ENCODE data around the gene PAPLN.

The PAPLN gene

DNA sequence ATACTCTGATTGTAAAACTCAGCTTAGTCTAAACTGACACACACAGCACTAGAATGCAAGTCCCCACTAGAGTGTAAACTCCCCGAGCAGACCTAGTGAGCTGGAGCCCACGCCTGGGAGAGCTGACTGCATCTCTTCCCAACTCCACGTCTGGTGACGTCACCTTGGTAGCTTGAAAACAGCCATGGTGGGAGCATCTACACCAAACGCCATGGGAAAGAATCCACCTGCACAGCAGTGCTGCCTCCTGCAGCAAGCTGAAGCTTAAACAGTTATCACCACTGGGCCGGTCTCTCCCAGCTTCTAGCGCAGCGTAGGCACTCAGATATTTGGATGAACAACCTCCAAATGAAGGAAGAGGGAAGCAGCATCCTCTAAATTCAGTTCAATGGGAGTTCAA is 4.3 kb upstream of the PAPLN start:
- Histone ChIP-seq H3K4me3 (ENCODE audit: low read length) (no peak overlapping the region), H3K9ac (ENCODE audit: low read depth, low read length) (no peak overlapping the region), H3K27me3 (ENCODE audit: control insufficient read depth, insufficient read depth, low read length) (peaks cover 65% of the 10 kb centered on the region), H3K4me1 (ENCODE audit: control insufficient read depth, insufficient read depth, low read length) (peaks cover 20% of the 10 kb centered on the region), H3K36me3 (ENCODE audit: insufficient read depth, low read length) (no peaks in the 10 kb centered on the region), H3K4me2 (ENCODE audit: low read length) (no peak overlapping the region), H3K9me3 (replicated peaks; ENCODE audit: low read length) (no peaks in the 10 kb centered on the region)

GRCh38 chr14:73233564-73233963 is 3.7 kb upstream of the PAPLN start:
- peaks cover 20% of the 10 kb centered on the region for H3K4me1 ChIP-seq (ENCODE audit: control insufficient read depth, insufficient read depth, low read length)
- no peak overlapping the region for H3K4me2 ChIP-seq (ENCODE audit: low read length)
- H3K36me3 ChIP-seq (ENCODE audit: insufficient read depth, low read length): no peaks in the 10 kb centered on the region
- no peak overlapping the region for H3K9ac ChIP-seq (ENCODE audit: low read depth, low read length)
- peaks cover 68% of the 10 kb centered on the region for H3K27me3 ChIP-seq (ENCODE audit: control insufficient read depth, insufficient read depth, low read length)
- no peaks in the 10 kb centered on the region for H3K9me3 ChIP-seq (replicated peaks; ENCODE audit: low read length)
- H3K4me3 ChIP-seq (ENCODE audit: low read length): no peak overlapping the region

- Histone ChIP-seq H3K27me3 (ENCODE audit: control insufficient read depth, insufficient read depth, low read length) (peaks cover 68% of the 10 kb centered on the region), H3K9me3 (replicated peaks; ENCODE audit: low read length) (no peaks in the 10 kb centered on the region), H3K9ac (ENCODE audit: low read depth, low read length) (no peak overlapping the region), H3K36me3 (ENCODE audit: insufficient read depth, low read length) (no peaks in the 10 kb centered on the region), H3K4me1 (ENCODE audit: control insufficient read depth, insufficient read depth, low read length) (peaks cover 20% of the 10 kb centered on the region), H3K4me2 (ENCODE audit: low read length) (no peak overlapping the region), H3K4me3 (ENCODE audit: low read length) (no peak overlapping the region)
These were observed 3.3 kb upstream of the PAPLN start for GRCh38 chr14:73234029-73234428.

DNA sequence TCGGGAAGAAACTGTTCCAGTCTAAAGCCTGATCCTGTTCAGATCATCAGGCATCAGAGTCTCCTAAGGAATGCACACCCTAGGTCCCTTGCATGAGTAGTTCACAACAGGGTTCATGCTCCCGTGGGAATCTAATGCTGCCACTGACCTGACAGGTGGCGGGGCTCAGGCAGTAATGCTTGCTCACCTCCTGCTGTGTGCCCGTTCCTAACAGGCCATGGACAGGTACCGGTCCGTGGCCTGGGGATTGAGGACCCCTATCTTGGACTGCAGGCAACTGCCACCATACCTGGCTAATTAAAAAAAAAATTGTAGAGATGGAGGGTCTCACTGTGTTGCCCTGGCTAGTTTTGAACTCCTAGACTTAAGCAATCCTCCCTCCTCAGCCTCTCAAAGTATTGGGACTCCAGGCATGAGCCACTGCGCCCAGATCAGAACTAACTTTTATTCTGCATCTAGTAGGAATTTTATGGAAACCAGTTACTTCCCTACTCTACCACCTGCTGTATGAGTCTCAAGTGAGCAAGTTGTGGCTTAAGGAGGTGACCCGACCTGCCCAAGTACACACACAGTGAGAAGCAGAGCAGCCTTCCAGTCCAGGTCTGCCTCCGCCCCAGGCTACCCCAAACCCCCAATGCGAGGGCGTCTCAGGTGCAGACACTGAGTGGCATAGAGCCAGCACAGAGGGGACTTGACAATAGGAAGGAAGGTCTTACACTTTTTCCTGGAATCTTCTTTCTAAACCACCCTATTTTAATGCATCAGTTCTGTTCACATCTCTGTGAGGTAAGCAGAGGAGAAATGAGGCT is 2.5 kb upstream of the PAPLN start:
- H3K4me1 ChIP-seq (ENCODE audit: control insufficient read depth, insufficient read depth, low read length): peaks cover 26% of the 10 kb centered on the region

GRCh38 chr14:73235531-73236155 is 1.7 kb upstream of the PAPLN start:
- H3K4me2 ChIP-seq (ENCODE audit: low read length): no peak overlapping the region
- no peaks in the 10 kb centered on the region for H3K9me3 ChIP-seq (replicated peaks; ENCODE audit: low read length)
- peaks cover 72% of the 10 kb centered on the region for H3K27me3 ChIP-seq (ENCODE audit: control insufficient read depth, insufficient read depth, low read length)
- no peaks in the 10 kb centered on the region for H3K36me3 ChIP-seq (ENCODE audit: insufficient read depth, low read length)
- H3K4me3 ChIP-seq (ENCODE audit: low read length): no peak overlapping the region
- no peak overlapping the region for H3K9ac ChIP-seq (ENCODE audit: low read depth, low read length)
- peaks cover 30% of the 10 kb centered on the region for H3K4me1 ChIP-seq (ENCODE audit: control insufficient read depth, insufficient read depth, low read length)

More for the DNA sequence above, 2.5 kb upstream of the PAPLN start:
- Histone ChIP-seq H3K9me3 (replicated peaks; ENCODE audit: low read length) (no peaks in the 10 kb centered on the region), H3K27me3 (ENCODE audit: control insufficient read depth, insufficient read depth, low read length) (peaks cover 69% of the 10 kb centered on the region), H3K9ac (ENCODE audit: low read depth, low read length) (no peak overlapping the region), H3K4me3 (ENCODE audit: low read length) (no peak overlapping the region), H3K4me2 (ENCODE audit: low read length) (no peak overlapping the region), H3K36me3 (ENCODE audit: insufficient read depth, low read length) (no peaks in the 10 kb centered on the region)

DNA sequence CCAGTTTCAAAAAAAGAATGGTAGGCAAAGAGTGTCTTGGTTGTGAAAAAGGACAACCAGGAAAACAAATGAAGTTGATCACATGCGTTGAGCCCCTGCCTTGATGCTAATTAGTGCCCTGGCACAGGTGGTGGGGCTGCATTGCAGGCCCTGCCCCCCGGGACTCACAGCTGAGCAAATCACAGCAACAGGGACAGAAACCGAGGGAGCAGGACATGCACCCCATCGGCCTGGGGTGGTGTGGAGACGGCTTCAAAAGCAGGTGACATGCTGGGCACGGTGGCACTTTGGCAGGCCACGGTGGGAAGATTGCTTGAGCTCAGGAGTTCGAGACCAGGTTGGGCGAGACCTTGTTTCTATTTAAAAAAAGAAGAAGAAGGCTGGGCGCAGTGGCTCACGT is 1.1 kb upstream of the PAPLN start:
- Histone ChIP-seq H3K4me2 (ENCODE audit: low read length) (no peak overlapping the region), H3K9ac (ENCODE audit: low read depth, low read length) (no peak overlapping the region), H3K4me3 (ENCODE audit: low read length) (no peak overlapping the region), H3K27me3 (ENCODE audit: control insufficient read depth, insufficient read depth, low read length) (peaks cover 72% of the 10 kb centered on the region), H3K4me1 (ENCODE audit: control insufficient read depth, insufficient read depth, low read length) (peaks cover 30% of the 10 kb centered on the region), H3K36me3 (ENCODE audit: insufficient read depth, low read length) (no peaks in the 10 kb centered on the region), H3K9me3 (replicated peaks; ENCODE audit: low read length) (no peaks in the 10 kb centered on the region)

GRCh38 chr14:73236752-73237218 is 521 bp upstream of the PAPLN start:
- H3K36me3 ChIP-seq (ENCODE audit: insufficient read depth, low read length): no peaks in the 10 kb centered on the region
- peaks cover 68% of the 10 kb centered on the region for H3K27me3 ChIP-seq (ENCODE audit: control insufficient read depth, insufficient read depth, low read length)
- no peak overlapping the region for H3K4me3 ChIP-seq (ENCODE audit: low read length)
- no peak overlapping the region for H3K9ac ChIP-seq (ENCODE audit: low read depth, low read length)
- peaks cover 30% of the 10 kb centered on the region for H3K4me1 ChIP-seq (ENCODE audit: control insufficient read depth, insufficient read depth, low read length)
- peak overlapping the region; percentile 84 for H3K4me2 ChIP-seq (ENCODE audit: low read length)
- no peaks in the 10 kb centered on the region for H3K9me3 ChIP-seq (replicated peaks; ENCODE audit: low read length)

GRCh38 chr14:73237786-73238423 is 599 bp downstream of the PAPLN start:
- Histone ChIP-seq H3K4me3 (ENCODE audit: low read length) (peak overlapping the region; percentile 60), H3K36me3 (ENCODE audit: insufficient read depth, low read length) (no peaks in the 10 kb centered on the region), H3K9ac (ENCODE audit: low read depth, low read length) (peak overlapping the region; percentile 29), H3K9me3 (replicated peaks; ENCODE audit: low read length) (no peaks in the 10 kb centered on the region), H3K4me2 (ENCODE audit: low read length) (peak overlapping the region; percentile 84), H3K4me1 (ENCODE audit: control insufficient read depth, insufficient read depth, low read length) (peaks cover 30% of the 10 kb centered on the region), H3K27me3 (ENCODE audit: control insufficient read depth, insufficient read depth, low read length) (peaks cover 56% of the 10 kb centered on the region)

DNA sequence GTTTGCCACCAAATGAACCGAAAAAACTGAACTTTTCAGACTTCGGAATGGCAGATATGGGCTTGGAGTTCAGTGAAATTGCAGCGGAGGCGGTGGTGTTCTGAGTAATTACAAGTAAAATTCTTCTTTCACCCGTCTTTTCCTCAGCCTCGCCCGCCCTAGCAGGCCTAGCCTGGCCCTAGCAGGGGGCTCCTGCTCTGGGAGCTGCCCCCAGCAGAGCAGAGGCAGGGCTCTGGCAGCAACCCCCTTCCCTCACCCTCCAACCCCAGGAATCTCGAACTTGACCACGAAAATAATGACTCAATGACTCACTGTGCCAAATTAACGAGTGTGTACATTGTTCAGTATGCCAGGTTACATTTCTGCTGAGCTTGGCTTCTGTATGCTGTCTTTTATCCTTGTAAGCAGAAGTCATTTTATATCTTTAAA is 1.1 kb downstream of the PAPLN start:
- H3K9ac ChIP-seq (ENCODE audit: low read depth, low read length): peak overlapping the region; percentile 29
- H3K9me3 ChIP-seq (replicated peaks; ENCODE audit: low read length): no peaks in the 10 kb centered on the region
- H3K4me1 ChIP-seq (ENCODE audit: control insufficient read depth, insufficient read depth, low read length): peaks cover 30% of the 10 kb centered on the region
- no peaks in the 10 kb centered on the region for H3K36me3 ChIP-seq (ENCODE audit: insufficient read depth, low read length)
- H3K27me3 ChIP-seq (ENCODE audit: control insufficient read depth, insufficient read depth, low read length): peaks cover 53% of the 10 kb centered on the region
- peak overlapping the region; percentile 84 for H3K4me2 ChIP-seq (ENCODE audit: low read length)
- H3K4me3 ChIP-seq (ENCODE audit: low read length): peak overlapping the region; percentile 60

- peaks cover 53% of the 10 kb centered on the region for H3K27me3 ChIP-seq (ENCODE audit: control insufficient read depth, insufficient read depth, low read length)
- peak overlapping the region; percentile 84 for H3K4me2 ChIP-seq (ENCODE audit: low read length)
- H3K36me3 ChIP-seq (ENCODE audit: insufficient read depth, low read length): no peaks in the 10 kb centered on the region
- peaks cover 30% of the 10 kb centered on the region for H3K4me1 ChIP-seq (ENCODE audit: control insufficient read depth, insufficient read depth, low read length)
- H3K9me3 ChIP-seq (replicated peaks; ENCODE audit: low read length): no peaks in the 10 kb centered on the region
- H3K4me3 ChIP-seq (ENCODE audit: low read length): peak overlapping the region; percentile 7
- no peak overlapping the region for H3K9ac ChIP-seq (ENCODE audit: low read depth, low read length)
These were observed 1.6 kb downstream of the PAPLN start for GRCh38 chr14:73238941-73239340.

- Histone ChIP-seq H3K4me3 (ENCODE audit: low read length) (peak overlapping the region; percentile 57), H3K9ac (ENCODE audit: low read depth, low read length) (no peak overlapping the region), H3K4me2 (ENCODE audit: low read length) (peak overlapping the region; percentile 84), H3K27me3 (ENCODE audit: control insufficient read depth, insufficient read depth, low read length) (peaks cover 47% of the 10 kb centered on the region), H3K4me1 (ENCODE audit: control insufficient read depth, insufficient read depth, low read length) (peaks cover 30% of the 10 kb centered on the region), H3K36me3 (ENCODE audit: insufficient read depth, low read length) (no peaks in the 10 kb centered on the region), H3K9me3 (replicated peaks; ENCODE audit: low read length) (no peaks in the 10 kb centered on the region)
These were observed 2.3 kb downstream of the PAPLN start for GRCh38 chr14:73239393-73240241.
